Skeletal muscle satellite cell (primary cell): ENCODE results near the gene ZNF211.

Experiments
- H3K27me3 ChIP-seq: 2 replicates; pipeline ENCODE4 v1.7.0; 2013; ENCODE audit warnings: low read length; ENCODE audit not compliant: control insufficient read depth, insufficient read depth
- H3K36me3 ChIP-seq: 2 replicates; pipeline ENCODE4 v1.7.0; 2013; ENCODE audit warnings: mild to moderate bottlenecking, control low read depth, low read length; ENCODE audit not compliant: insufficient read depth
- H3K4me1 ChIP-seq: 2 replicates; pipeline ENCODE4 v1.7.0; 2013; ENCODE audit warnings: low read length; ENCODE audit not compliant: control insufficient read depth, insufficient read depth
- H3K4me2 ChIP-seq: 2 replicates; pipeline ENCODE4 v1.7.0; 2013; ENCODE audit warnings: mild to moderate bottlenecking, low read length
- H3K4me3 ChIP-seq: 2 replicates; pipeline ENCODE4 v1.7.0; 2013; ENCODE audit warnings: low read length
- H3K9ac ChIP-seq: 2 replicates; pipeline ENCODE4 v1.7.0; 2013; ENCODE audit warnings: mild to moderate bottlenecking, low read depth, low read length, moderate library complexity
- H3K9me3 ChIP-seq: replicated peaks from 2 replicates; pipeline ENCODE4 v1.7.0; 2013; ENCODE audit warnings: mild to moderate bottlenecking, control low read depth, low read length

ZNF211 gene

GRCh38 chr19:57623091-57623490 lies 9.9 kb upstream of the ZNF211 start:
- H3K4me1 ChIP-seq, result no peaks in the 10 kb centered on the region

GRCh38 chr19:57633832-57634131 lies 814 bp downstream of the ZNF211 start:
- Histone ChIP-seq H3K4me1 (peaks cover 5% of the 10 kb centered on the region), H3K9ac (peak overlapping the region; percentile 91), H3K4me3 (peak overlapping the region; percentile 85), H3K9me3 (peaks cover 9% of the 10 kb centered on the region), H3K36me3 (peaks cover 33% of the 10 kb centered on the region), H3K4me2 (peak overlapping the region; percentile 98), H3K27me3 (no peaks in the 10 kb centered on the region)

More at GRCh38 chr19:57623091-57623490, 9.9 kb upstream of the ZNF211 start:
- Histone ChIP-seq H3K36me3 (peaks cover 66% of the 10 kb centered on the region), H3K9me3 (peaks cover 56% of the 10 kb centered on the region), H3K4me2 (no peak overlapping the region), H3K27me3 (no peaks in the 10 kb centered on the region), H3K9ac (no peak overlapping the region), H3K4me3 (no peak overlapping the region)

- H3K9ac ChIP-seq, result no peak overlapping the region
- no peak overlapping the region for H3K4me3 ChIP-seq
- H3K9me3 ChIP-seq, result peaks cover 26% of the 10 kb centered on the region
- H3K36me3 ChIP-seq, result peaks cover 64% of the 10 kb centered on the region
- peaks cover 5% of the 10 kb centered on the region for H3K4me1 ChIP-seq
- no peaks in the 10 kb centered on the region for H3K27me3 ChIP-seq
- no peak overlapping the region for H3K4me2 ChIP-seq
Observed at GRCh38 chr19:57637379-57637778, 4.4 kb downstream of the ZNF211 start.

GRCh38 chr19:57641715-57642234 lies 8.8 kb downstream of the ZNF211 start:
- H3K9me3 ChIP-seq, result peaks cover 26% of the 10 kb centered on the region
- no peak overlapping the region for H3K4me2 ChIP-seq
- no peak overlapping the region for H3K9ac ChIP-seq
- no peak overlapping the region for H3K4me3 ChIP-seq
- H3K4me1 ChIP-seq, result no peaks in the 10 kb centered on the region
- H3K27me3 ChIP-seq, result no peaks in the 10 kb centered on the region
- H3K36me3 ChIP-seq, result peaks cover 53% of the 10 kb centered on the region

GRCh38 chr19:57642396-57643046 lies 9.6 kb downstream of the ZNF211 start:
- no peaks in the 10 kb centered on the region for H3K4me1 ChIP-seq
- H3K4me2 ChIP-seq, result no peak overlapping the region

GRCh38 chr19:57643734-57644133 lies 10.8 kb downstream of the ZNF211 start:
- Histone ChIP-seq H3K9me3 (peaks cover 17% of the 10 kb centered on the region), H3K36me3 (peaks cover 42% of the 10 kb centered on the region), H3K4me3 (no peak overlapping the region), H3K27me3 (no peaks in the 10 kb centered on the region), H3K9ac (no peak overlapping the region), H3K4me2 (no peak overlapping the region), H3K4me1 (no peaks in the 10 kb centered on the region)

More at GRCh38 chr19:57642396-57643046, 9.6 kb downstream of the ZNF211 start:
- Histone ChIP-seq H3K4me3 (no peak overlapping the region), H3K9ac (no peak overlapping the region), H3K36me3 (peaks cover 47% of the 10 kb centered on the region), H3K9me3 (peaks cover 18% of the 10 kb centered on the region), H3K27me3 (no peaks in the 10 kb centered on the region)

GRCh38 chr19:57648331-57649003 lies 15.5 kb downstream of the ZNF211 start:
- H3K36me3 ChIP-seq, result no peaks in the 10 kb centered on the region
- H3K27me3 ChIP-seq, result no peaks in the 10 kb centered on the region
- H3K9me3 ChIP-seq, result no peaks in the 10 kb centered on the region
- no peaks in the 10 kb centered on the region for H3K4me1 ChIP-seq
- no peak overlapping the region for H3K9ac ChIP-seq
- no peak overlapping the region for H3K4me2 ChIP-seq
- H3K4me3 ChIP-seq, result no peak overlapping the region

- H3K9ac ChIP-seq, result no peak overlapping the region
- H3K9me3 ChIP-seq, result no peaks in the 10 kb centered on the region
- peaks cover 4% of the 10 kb centered on the region for H3K27me3 ChIP-seq
- H3K4me3 ChIP-seq, result no peak overlapping the region
- H3K36me3 ChIP-seq, result no peaks in the 10 kb centered on the region
- H3K4me1 ChIP-seq, result no peaks in the 10 kb centered on the region
- H3K4me2 ChIP-seq, result no peak overlapping the region
Observed at GRCh38 chr19:57651654-57651996, 18.7 kb downstream of the ZNF211 start.

- Histone ChIP-seq H3K4me3 (no peak overlapping the region), H3K9me3 (no peaks in the 10 kb centered on the region), H3K27me3 (peaks cover 4% of the 10 kb centered on the region), H3K9ac (no peak overlapping the region), H3K4me1 (no peaks in the 10 kb centered on the region), H3K36me3 (no peaks in the 10 kb centered on the region), H3K4me2 (no peak overlapping the region)
Observed at GRCh38 chr19:57653689-57654088, 20.7 kb downstream of the ZNF211 start.

GRCh38 chr19:57655443-57655842 lies 22.5 kb downstream of the ZNF211 start:
- Histone ChIP-seq H3K4me2 (no peak overlapping the region), H3K4me3 (no peak overlapping the region), H3K9me3 (no peaks in the 10 kb centered on the region), H3K4me1 (no peaks in the 10 kb centered on the region), H3K36me3 (no peaks in the 10 kb centered on the region), H3K9ac (no peak overlapping the region), H3K27me3 (peaks cover 20% of the 10 kb centered on the region)

- Histone ChIP-seq H3K36me3 (no peaks in the 10 kb centered on the region), H3K4me3 (no peak overlapping the region), H3K27me3 (peaks cover 24% of the 10 kb centered on the region), H3K4me2 (no peak overlapping the region), H3K9me3 (no peaks in the 10 kb centered on the region), H3K4me1 (no peaks in the 10 kb centered on the region), H3K9ac (no peak overlapping the region)
Observed at GRCh38 chr19:57656346-57656745, 23.4 kb downstream of the ZNF211 start.
